Right atrium auricular region (tissue), 2 donors: Measurements from ENCODE around the gene CROCC. TPM values are rescaled to one million over a fixed set of nuclear protein-coding genes. Genes with fewer than 3 reads are reported as not detected.

Experiments
- DNase-seq: peaks from one replicate; pipeline ENCODE4 v3.0.0-alpha.2; 2019; ENCODE audit warnings: low spot score
- H3K27ac ChIP-seq, 2 donors: fragments of 200-600 bp; sonication (generic); 1 replicate in 1 of 2; 2 replicates in 1 of 2; pipeline ENCODE4 v1.5.1; 2016 to 2019
- H3K27me3 ChIP-seq, 2 donors: fragments of 200-600 bp; sonication (generic); one replicate each; pipeline versions ENCODE4 v1.5.1 to v1.6.0; 2017 to 2019
- H3K36me3 ChIP-seq: fragments of 200-600 bp; sonication (generic); one replicate; pipeline ENCODE4 v1.5.1; 2016
- H3K4me1 ChIP-seq, 2 donors: fragments of 200-600 bp; sonication (generic); one replicate each; pipeline versions ENCODE4 v1.5.1 to v1.6.0; 2017 to 2019
- H3K4me3 ChIP-seq, 2 donors: fragments of 200-600 bp; sonication (generic); 1 replicate in 1 of 2; 2 replicates in 1 of 2; pipeline ENCODE4 v1.5.1; 2017 to 2019; ENCODE audit warnings: mild to moderate bottlenecking in 1 of 2, moderate library complexity in 1 of 2
- H3K9me3 ChIP-seq, 2 donors: fragments of 200-600 bp; sonication (generic); one replicate each; pipeline ENCODE4 v1.5.1; 2019
- CTCF ChIP-seq, 2 donors: fragments of 200-600 bp; sonication (generic); IDR thresholded peaks; one replicate each; pipeline ENCODE4 v1.5.1; 2019; ENCODE audit warnings: antibody characterized with exemption in 2 of 2
- total RNA-seq, 2 donors: library from RNA; depleted of rRNA; stranded (reverse); fragments of >200 nt; gene quantifications; one replicate each; pipeline ENCODE4 v1.1.0, GENCODE V29; 2016

Gene CROCC
- total RNA-seq, 2 donors from 2014 or later, result 10.0 to 11.7 TPM

GRCh38 chr1:17021896-17022295, 100.2 kb downstream of the CROCC start:
- no peak for DNase-seq
- Histone ChIP-seq H3K4me1 (no peaks in the 10 kb centered on the region), H3K27ac (no peak overlapping the region), H3K9me3 (no peaks in the 10 kb centered on the region), H3K27me3 (no peaks in the 10 kb centered on the region), H3K4me3 (no peak overlapping the region), H3K36me3 (peaks cover 91% of the 10 kb centered on the region)
- TF ChIP-seq CTCF (IDR thresholded peaks at IDR 0.05), result no peak

Other genes with a start within 250 kb of the CROCC start
- not detected for gene RNU1-4, start 181.4 kb upstream of the CROCC start, total RNA-seq
- not detected for gene RNU1-2, start 26.0 kb upstream of the CROCC start, total RNA-seq
- 1 to 10 TPM; 5.5 to 8.6 TPM for gene MFAP2, start 58.7 kb downstream of the CROCC start, total RNA-seq
- gene ATP13A2, start 90.0 kb downstream of the CROCC start, total RNA-seq, result 10 to 100 TPM; 13.6 to 24.2 TPM
- gene SDHB, start 132.1 kb downstream of the CROCC start, total RNA-seq, result 100 to 1,000 TPM; 240 to 528 TPM
- gene PADI2, start 197.5 kb downstream of the CROCC start, total RNA-seq, result under 1 TPM; 0.52 to 0.63 TPM